Measurements from ENCODE around the gene CMTM6. TPM values are rescaled to one million over a fixed set of nuclear protein-coding genes. Genes with fewer than 3 reads are reported as not detected.

CMTM6 gene
- total and polyA plus RNA-seq, 9 of the 15 experiments (the other 6 are each of a cell fraction or from before 2014, with no cell fraction given) = 8.9 to 39.7 (median 19.5) TPM

- TF ChIP-seq, protein P1, sequence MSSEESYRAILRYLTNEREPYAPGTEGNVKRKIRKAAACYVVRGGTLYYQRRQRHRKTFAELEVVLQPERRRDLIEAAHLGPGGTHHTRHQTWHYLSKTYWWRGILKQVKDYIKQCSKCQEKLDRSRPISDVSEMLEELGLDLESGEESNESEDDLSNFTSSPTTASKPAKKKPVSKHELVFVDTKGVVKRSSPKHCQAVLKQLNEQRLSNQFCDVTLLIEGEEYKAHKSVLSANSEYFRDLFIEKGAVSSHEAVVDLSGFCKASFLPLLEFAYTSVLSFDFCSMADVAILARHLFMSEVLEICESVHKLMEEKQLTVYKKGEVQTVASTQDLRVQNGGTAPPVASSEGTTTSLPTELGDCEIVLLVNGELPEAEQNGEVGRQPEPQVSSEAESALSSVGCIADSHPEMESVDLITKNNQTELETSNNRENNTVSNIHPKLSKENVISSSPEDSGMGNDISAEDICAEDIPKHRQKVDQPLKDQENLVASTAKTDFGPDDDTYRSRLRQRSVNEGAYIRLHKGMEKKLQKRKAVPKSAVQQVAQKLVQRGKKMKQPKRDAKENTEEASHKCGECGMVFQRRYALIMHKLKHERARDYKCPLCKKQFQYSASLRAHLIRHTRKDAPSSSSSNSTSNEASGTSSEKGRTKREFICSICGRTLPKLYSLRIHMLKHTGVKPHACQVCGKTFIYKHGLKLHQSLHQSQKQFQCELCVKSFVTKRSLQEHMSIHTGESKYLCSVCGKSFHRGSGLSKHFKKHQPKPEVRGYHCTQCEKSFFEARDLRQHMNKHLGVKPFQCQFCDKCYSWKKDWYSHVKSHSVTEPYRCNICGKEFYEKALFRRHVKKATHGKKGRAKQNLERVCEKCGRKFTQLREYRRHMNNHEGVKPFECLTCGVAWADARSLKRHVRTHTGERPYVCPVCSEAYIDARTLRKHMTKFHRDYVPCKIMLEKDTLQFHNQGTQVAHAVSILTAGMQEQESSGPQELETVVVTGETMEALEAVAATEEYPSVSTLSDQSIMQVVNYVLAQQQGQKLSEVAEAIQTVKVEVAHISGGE (CRISPR knock-in tag; IDR thresholded peaks at IDR 0.05) = no peak
- TF ChIP-seq CGGBP1 (CRISPR knock-in tag; IDR thresholded peaks at IDR 0.05) (0 out of 2 replicates have a peak, but pooled peaks have one; percentile 29), RFX7 (CRISPR knock-in tag; IDR thresholded peaks at IDR 0.05) (no peak), NFE2L1 (tag; IDR thresholded peaks at IDR 0.05; ENCODE audit: borderline replicate concordance, low read depth) (no peak), CLOCK (CRISPR knock-in tag; IDR thresholded peaks at IDR 0.05; ENCODE audit: borderline replicate concordance) (no peak), CTCFL (IDR thresholded peaks at IDR 0.05; ENCODE audit: borderline replicate concordance, insufficient read depth, low read depth, low read length, poor library complexity, severe bottlenecking) (no peak), GATAD2B (IDR thresholded peaks at IDR 0.05; ENCODE audit: borderline replicate concordance) (no peak), BHLHE40 (IDR thresholded peaks at IDR 0.05; ENCODE audit: low read length) (0 out of 2 replicates have a peak, but pooled peaks have one; percentile 3), NFXL1 (CRISPR knock-in tag; IDR thresholded peaks at IDR 0.05) (no peak), ILK (tag; IDR thresholded peaks at IDR 0.05; ENCODE audit: borderline replicate concordance, low read depth) (no peak), ZNF263 (CRISPR knock-in tag; IDR thresholded peaks at IDR 0.05; ENCODE audit: borderline replicate concordance) (no peak), STAG1 (CRISPR knock-in tag; IDR thresholded peaks at IDR 0.05; ENCODE audit: borderline replicate concordance) (no peak), CBFA2T3 (IDR thresholded peaks at IDR 0.05) (peak; percentile 27; the same call in 1 of the 2 replicates), KLF6 (CRISPR knock-in tag; IDR thresholded peaks at IDR 0.05; ENCODE audit: borderline replicate concordance) (no peak)
- TF ChIP-seq, protein P2, sequence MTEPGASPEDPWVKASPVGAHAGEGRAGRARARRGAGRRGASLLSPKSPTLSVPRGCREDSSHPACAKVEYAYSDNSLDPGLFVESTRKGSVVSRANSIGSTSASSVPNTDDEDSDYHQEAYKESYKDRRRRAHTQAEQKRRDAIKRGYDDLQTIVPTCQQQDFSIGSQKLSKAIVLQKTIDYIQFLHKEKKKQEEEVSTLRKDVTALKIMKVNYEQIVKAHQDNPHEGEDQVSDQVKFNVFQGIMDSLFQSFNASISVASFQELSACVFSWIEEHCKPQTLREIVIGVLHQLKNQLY (CRISPR knock-in tag; conservative IDR thresholded peaks at IDR 0.05) = no peak
Observed at GRCh38 chr3:32500880-32501782, 1.5 kb downstream of the CMTM6 start (continued).

All from K562 (cell line).